Activated CD8-positive, alpha-beta T cell treated with anti-CD3 and anti-CD28 coated beads, Interleukin-2, amount 10 ng/mL, durations not matched to agents 7 days and 5 days (primary cell): ENCODE data around the gene NFIC. TPM values are rescaled to one million over a fixed set of nuclear protein-coding genes. Genes with fewer than 3 reads are reported as not detected.

Experiments used
- ATAC-seq: fragments of 150-1000 bp; cut with Tn5 transposase; one replicate; pipeline ENCODE4 v1.10.0; 2021; ENCODE audit warnings: moderate library complexity
- CTCF ChIA-PET: fragments of 350-600 bp; sonication (Branson Sonifier 250); formaldehyde crosslinking; loops from one replicate; lab custom pipeline; 2021; ENCODE audit warnings: antibody characterized with exemption; lab: Charles Lee
- POLR2A ChIA-PET: fragments of 350-600 bp; sonication (Branson Sonifier 250); formaldehyde crosslinking; loops from one replicate; lab custom pipeline; 2021; ENCODE audit warnings: antibody characterized with exemption; lab: Charles Lee
- DNase-seq: peaks from one replicate; pipeline ENCODE4 v3.0.0-alpha.2; 2020
- H3K27ac Mint-ChIP-seq: one replicate; pipeline ENCODE4 v1.8.0; 2021; ENCODE audit warnings: mild to moderate bottlenecking, mixed read lengths
- H3K27me3 Mint-ChIP-seq: one replicate; pipeline ENCODE4 v1.8.0; 2021; ENCODE audit warnings: low read depth, mixed read lengths
- H3K36me3 Mint-ChIP-seq: one replicate; pipeline ENCODE4 v1.8.0; 2021; ENCODE audit warnings: low read depth, mixed read lengths
- H3K4me1 Mint-ChIP-seq: one replicate; pipeline ENCODE4 v1.8.0; 2021; ENCODE audit warnings: low read depth, mixed read lengths
- H3K4me3 Mint-ChIP-seq: one replicate; pipeline ENCODE4 v1.8.0; 2021; ENCODE audit warnings: mild to moderate bottlenecking, mixed read lengths
- H3K9me3 Mint-ChIP-seq: one replicate; pipeline ENCODE4 v1.8.0; 2022; ENCODE audit warnings: mixed read lengths; ENCODE audit not compliant: insufficient read depth
- total RNA-seq, 2 experiments: library from RNA; stranded (reverse); gene quantifications; one replicate each; pipeline ENCODE4 v1.2.3, GENCODE V29; 2021

Gene NFIC
- total RNA-seq, 2 experiments from 2014 or later, result 13.4 to 14.0 TPM

DNA sequence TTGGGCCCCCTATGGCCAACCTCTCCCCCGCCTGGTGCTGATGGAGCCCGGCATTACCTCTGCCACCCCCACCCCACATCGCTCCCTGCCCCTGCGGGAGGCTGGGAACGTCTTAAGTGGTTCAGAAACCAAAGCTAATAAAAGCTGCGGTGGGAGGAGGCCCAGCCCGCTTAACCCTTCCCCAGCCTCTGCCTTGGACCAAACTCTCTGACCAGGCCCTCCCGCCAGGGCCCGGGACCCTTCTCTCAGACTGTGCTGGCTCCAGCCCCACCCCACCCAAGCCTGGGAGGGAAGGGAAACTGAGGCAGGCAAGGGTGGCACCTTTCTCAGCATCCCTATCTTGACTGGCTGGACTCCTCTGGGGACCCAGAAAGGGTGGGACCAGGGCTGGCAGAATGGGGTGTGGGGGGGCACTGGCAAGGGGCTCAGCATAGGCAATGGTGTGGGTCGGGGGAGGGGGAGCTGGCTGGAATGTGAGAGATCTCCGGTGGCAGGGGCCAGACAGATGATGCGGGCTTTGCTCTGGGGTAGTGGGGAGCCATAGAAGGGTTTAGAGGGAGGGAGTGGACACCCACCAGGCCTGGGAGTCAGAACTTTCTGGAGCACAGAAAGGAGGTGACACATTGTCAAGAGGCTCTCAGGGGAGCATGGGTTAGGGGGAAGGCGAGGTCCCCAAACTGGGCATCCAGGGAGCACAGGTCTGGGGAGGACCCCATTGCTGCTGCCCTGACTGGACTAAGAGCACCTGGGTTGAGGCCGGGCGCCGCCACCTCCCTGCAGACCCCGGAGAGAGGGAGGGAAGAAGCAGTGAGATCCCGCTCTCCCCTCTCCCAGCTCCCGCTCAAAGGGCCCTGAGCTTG is 92.1 kb downstream of the NFIC start:
- peaks cover 17% of the 10 kb centered on the region for H3K4me1 Mint-ChIP-seq
- DNase-seq (no peak), ATAC-seq (no peak)
- no peaks in the 10 kb centered on the region for H3K36me3 Mint-ChIP-seq
- H3K27ac Mint-ChIP-seq, result no peak overlapping the region
- H3K9me3 Mint-ChIP-seq, result no peaks in the 10 kb centered on the region
- ChIA-PET POLR2A (no interaction called here), CTCF (interaction anchor here (0.9 kb wide), 1 partner anchor 27 kb away, joined by 3 read pairs; no protein-coding TSS in a partner anchor)
- no peaks in the 10 kb centered on the region for H3K27me3 Mint-ChIP-seq
- H3K4me3 Mint-ChIP-seq, result no peak overlapping the region

DNA sequence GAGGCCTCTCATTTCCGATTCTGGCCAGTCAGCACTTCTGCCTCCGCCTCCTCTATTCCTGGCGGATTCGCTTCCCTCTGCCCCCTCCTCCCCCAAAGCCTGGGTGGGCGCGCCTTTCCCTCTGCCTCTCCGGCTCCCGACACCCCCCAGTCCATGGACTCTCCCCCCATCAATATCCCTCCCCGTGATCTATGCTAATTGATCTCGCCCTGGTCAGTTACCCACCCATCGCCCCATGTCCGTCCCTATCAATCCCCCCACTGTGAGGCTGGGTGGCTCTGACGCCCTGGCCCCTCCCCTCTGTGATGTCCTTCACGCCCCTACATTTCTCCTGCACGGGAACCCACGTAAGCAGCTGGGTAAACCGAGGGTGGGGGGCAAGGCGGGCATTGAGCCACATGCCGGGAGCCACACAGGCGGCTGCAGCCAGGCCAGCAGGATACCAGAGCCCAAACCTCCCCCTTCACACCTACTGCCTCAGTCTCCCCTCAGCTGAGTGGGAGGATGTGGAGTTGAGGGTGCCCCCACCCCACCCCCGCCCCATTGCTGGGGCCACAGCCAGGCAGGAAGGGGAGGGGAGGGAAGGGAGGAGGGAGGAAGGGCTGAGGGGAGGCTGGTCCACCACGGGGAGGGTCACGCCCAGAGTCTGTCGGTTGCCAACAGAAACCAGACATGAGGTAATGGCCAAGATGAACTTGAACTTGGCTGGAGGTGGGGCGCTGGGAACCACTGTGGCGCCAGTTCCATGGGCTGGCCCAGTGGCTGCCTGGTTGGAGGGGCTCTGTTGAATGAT is 92.9 kb downstream of the NFIC start:
- POLR2A ChIA-PET, result no interaction called here
- CTCF ChIA-PET, result interaction anchor here (0.9 kb wide), 1 partner anchor 26 kb away, joined by 3 read pairs; no protein-coding TSS in a partner anchor

DNA sequence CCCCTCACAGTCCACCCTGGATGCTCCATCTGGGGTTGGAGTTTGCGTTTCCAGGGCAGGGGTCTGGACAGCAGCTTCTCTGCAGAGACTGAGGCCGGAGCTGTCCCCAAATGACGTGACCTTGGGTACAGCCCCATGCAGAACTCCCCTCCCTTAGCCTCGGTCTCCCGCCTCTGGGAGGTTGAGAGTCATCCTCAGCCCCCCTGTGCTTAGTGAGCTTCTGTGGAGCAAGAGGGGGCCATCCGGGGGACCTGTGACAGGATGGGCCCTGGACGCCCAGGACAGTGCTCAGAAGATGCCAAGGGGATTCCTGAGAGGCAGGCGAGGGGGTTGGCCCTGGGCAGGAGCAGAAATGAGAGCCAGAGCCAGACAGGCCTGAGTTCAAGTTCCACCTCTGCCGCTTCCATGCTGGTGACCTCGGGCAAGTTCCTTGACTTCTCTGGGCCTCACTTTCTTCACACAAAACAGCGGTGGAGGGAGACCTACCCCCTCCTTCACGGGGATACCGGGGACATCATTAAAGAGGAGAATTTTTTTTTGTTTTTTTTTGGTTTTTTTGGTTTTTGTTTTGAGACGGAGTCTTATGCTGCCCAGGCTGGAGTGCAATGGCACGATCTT is 93.7 kb downstream of the NFIC start:
- H3K36me3 Mint-ChIP-seq, result no peaks in the 10 kb centered on the region
- no peak overlapping the region for H3K27ac Mint-ChIP-seq
- ChIA-PET CTCF (no interaction called here), POLR2A (no interaction called here)
- no peaks in the 10 kb centered on the region for H3K27me3 Mint-ChIP-seq
- no peaks in the 10 kb centered on the region for H3K9me3 Mint-ChIP-seq
- no peak overlapping the region for H3K4me3 Mint-ChIP-seq
- no peak for DNase-seq
- peaks cover 17% of the 10 kb centered on the region for H3K4me1 Mint-ChIP-seq
- ATAC-seq, result no peak

More for the DNA sequence above, 92.9 kb downstream of the NFIC start:
- Mint-ChIP-seq H3K27ac (no peak overlapping the region), H3K9me3 (no peaks in the 10 kb centered on the region), H3K4me1 (peaks cover 17% of the 10 kb centered on the region), H3K27me3 (no peaks in the 10 kb centered on the region), H3K4me3 (no peak overlapping the region), H3K36me3 (no peaks in the 10 kb centered on the region)
- DNase-seq (peak; percentile 33), ATAC-seq (peak; percentile 40)

DNA sequence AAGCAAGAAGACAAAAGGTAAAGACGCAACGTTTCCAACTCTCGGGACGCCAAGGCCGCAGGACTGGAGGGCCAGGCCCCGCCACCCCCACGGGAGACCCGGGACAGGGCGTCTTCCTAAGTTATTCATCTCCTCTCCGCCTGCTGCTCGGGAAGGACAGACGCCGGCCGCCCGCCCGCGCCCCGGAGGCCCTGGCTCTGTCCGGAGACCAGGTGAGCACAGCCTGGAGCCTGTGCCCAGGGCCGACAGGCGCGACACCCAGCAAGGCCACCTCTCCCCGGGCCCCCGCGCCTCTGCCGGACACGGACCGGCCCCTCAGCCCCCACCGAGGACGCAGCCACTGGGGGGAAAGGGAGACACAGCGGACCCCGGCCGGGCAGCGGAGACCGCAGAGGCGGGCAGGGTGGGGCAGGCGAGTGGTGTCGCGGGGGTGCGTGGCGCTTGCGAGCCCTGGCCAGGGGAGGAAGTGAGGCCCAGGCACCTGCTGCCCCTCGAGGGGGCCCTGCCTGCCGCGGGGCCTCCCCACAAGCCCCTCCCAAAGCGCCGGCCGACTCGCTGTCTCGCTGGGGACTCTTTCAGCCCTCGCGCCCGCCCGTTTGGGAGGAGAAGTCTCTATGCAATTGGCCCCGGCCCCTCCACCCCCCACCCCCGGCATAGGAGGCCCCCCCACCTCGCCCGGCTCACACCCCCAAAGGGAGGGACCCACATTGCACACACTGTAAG is 96.8 kb downstream of the NFIC start:
- CTCF ChIA-PET, result interaction anchor here (1.7 kb wide), 1 partner anchor 10 kb away, joined by 4 read pairs; no protein-coding TSS in a partner anchor
- ATAC-seq, result no peak
- no peaks in the 10 kb centered on the region for H3K27me3 Mint-ChIP-seq

DNA sequence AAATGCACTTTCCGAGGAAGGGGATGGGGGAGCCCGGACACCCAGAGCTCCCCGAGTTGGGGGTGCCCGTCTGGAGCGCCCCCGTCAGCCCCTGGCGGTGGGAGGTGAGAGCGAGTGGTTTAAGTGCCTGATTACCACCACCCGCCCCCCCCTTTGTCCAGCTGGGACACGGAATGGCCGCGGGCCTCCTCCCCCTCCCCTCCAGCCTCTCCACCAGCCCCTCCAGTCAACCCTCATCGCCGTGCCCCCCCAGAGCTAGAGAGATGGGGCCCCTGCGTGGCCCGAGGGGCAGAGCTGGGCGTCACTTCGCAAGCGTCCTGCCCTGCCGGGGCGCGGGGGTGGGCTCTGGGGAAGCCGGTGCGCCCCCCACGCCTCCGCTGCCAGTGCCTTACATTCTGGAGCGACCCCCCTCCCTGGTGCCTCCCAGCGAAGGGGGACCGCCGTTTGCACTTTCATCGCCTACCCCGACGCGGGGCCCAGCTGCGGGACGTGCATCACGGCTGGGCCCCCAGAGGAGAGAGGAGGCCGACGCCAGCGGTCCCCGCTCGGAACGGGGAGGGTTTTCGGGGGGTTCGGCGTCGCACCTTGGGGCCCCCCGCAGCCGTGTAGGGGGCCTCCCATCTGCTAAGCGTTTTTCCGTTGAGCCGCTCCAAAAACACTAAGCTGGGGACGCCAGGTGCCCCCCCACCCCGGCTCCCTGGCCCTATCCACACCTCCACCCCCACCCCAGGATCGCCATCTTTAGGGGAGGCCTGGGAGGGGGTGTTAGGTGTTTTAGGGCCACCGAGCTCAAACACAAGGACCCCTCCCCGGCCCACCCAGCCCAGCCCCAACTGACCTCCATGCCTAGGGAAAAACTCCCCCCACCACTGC is 97.6 kb downstream of the NFIC start:
- Mint-ChIP-seq H3K27ac (no peak overlapping the region), H3K27me3 (no peaks in the 10 kb centered on the region), H3K4me1 (peaks cover 12% of the 10 kb centered on the region), H3K4me3 (no peak overlapping the region), H3K9me3 (no peaks in the 10 kb centered on the region), H3K36me3 (no peaks in the 10 kb centered on the region)
- ChIA-PET POLR2A (no interaction called here), CTCF (interaction anchor here (1.7 kb wide), 1 partner anchor 9 kb away, joined by 4 read pairs; no protein-coding TSS in a partner anchor)
- DNase-seq, result no peak
- no peak for ATAC-seq

More for the DNA sequence above, 96.8 kb downstream of the NFIC start:
- H3K9me3 Mint-ChIP-seq, result no peaks in the 10 kb centered on the region
- no peak overlapping the region for H3K4me3 Mint-ChIP-seq
- POLR2A ChIA-PET, result no interaction called here
- no peaks in the 10 kb centered on the region for H3K36me3 Mint-ChIP-seq
- DNase-seq, result no peak
- peaks cover 17% of the 10 kb centered on the region for H3K4me1 Mint-ChIP-seq
- H3K27ac Mint-ChIP-seq, result no peak overlapping the region

DNA sequence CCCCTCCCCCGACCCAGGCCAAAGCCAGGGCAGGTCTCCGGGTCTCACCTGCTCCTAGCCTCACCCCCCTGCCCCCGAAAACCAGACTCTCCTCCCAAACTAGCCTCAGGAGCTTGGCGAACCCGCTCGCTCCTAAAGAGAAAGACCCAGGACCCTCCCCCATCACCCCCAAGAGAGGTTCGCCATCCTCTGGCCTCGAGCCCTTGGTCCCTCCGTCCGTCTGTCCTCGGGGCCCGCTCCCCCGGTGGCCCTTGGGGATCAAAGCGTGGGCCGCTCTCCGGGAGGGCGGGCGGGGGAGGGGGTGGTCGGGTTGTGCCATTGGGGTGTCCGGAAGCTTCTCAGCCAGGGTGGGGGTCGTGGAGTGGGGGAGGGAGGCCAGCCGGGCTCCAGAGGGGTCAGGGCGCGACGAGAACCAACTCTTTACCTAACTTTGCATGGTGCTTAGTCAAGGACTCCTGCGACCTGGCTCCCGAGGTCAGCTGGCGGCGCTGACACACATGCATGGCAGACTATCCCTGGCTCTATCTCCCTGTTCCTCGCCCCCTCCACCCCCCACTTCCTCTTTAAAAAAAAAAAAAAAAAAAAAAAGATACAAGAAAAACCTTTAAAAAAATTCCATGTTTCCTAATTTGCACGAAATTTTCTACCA is 98.3 kb downstream of the NFIC start:
- CTCF ChIA-PET, result interaction anchor here (1.7 kb wide), 1 partner anchor 8 kb away, joined by 4 read pairs; no protein-coding TSS in a partner anchor
- Mint-ChIP-seq H3K9me3 (no peaks in the 10 kb centered on the region), H3K27ac (no peak overlapping the region), H3K4me1 (peaks cover 6% of the 10 kb centered on the region), H3K27me3 (no peaks in the 10 kb centered on the region), H3K36me3 (no peaks in the 10 kb centered on the region), H3K4me3 (no peak overlapping the region)
- POLR2A ChIA-PET, result interaction anchor here (0.6 kb wide), 1 partner anchor 487 kb away, joined by 3 read pairs; no protein-coding TSS in a partner anchor
- ATAC-seq (no peak), DNase-seq (no peak)

DNA sequence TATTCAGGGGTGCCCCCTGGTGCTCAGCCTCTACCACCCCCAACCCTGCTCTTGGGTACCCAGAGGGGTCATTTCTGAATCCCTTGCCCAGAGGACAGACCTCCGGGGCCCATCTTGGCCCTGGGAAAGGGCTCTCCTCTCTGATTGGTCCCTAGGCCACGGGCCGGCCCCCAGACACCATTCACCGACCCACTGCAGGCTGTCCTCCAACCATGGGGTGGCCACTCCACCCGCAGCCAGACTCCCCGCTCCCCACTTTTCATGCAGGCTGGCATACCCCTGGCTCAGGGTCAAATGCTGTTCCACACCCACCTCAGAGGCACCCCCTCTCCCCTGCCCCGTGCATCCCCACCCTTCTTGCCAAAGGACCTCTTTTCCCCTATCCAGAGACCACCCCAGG is 99.2 kb downstream of the NFIC start:
- no peaks in the 10 kb centered on the region for H3K4me1 Mint-ChIP-seq
- no peak overlapping the region for H3K27ac Mint-ChIP-seq
- no peaks in the 10 kb centered on the region for H3K27me3 Mint-ChIP-seq
- no peak for ATAC-seq
- no peaks in the 10 kb centered on the region for H3K9me3 Mint-ChIP-seq
- DNase-seq, result no peak
- CTCF ChIA-PET, result no interaction called here
- POLR2A ChIA-PET, result interaction anchor here (0.6 kb wide), 1 partner anchor 488 kb away, joined by 3 read pairs; no protein-coding TSS in a partner anchor
- no peaks in the 10 kb centered on the region for H3K36me3 Mint-ChIP-seq
- H3K4me3 Mint-ChIP-seq, result no peak overlapping the region

DNA sequence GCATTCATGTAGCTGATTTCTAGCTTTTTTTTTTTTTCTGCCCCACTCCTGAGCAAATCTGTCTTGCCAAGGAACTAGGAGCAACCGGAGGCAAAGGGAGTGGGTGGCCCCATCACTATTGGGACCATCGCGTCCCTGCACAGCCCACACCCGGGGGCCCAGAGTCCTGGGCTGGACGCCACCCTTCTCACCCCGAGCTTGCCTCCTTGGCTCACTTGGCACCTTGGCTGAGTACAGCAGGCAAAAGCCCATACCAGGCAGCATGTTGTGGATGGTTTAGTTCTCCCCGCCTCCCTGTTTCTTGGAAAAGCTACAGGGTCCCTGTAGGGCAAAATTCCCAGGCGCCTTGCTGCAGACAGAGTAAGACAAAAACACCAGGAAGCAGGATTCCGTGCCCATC is 100.3 kb downstream of the NFIC start:
- no peak for ATAC-seq
- Mint-ChIP-seq H3K27me3 (no peaks in the 10 kb centered on the region), H3K4me1 (no peaks in the 10 kb centered on the region), H3K36me3 (no peaks in the 10 kb centered on the region), H3K27ac (no peak overlapping the region), H3K4me3 (no peak overlapping the region), H3K9me3 (no peaks in the 10 kb centered on the region)
- ChIA-PET POLR2A (no interaction called here), CTCF (no interaction called here)
- DNase-seq, result no peak

DNA sequence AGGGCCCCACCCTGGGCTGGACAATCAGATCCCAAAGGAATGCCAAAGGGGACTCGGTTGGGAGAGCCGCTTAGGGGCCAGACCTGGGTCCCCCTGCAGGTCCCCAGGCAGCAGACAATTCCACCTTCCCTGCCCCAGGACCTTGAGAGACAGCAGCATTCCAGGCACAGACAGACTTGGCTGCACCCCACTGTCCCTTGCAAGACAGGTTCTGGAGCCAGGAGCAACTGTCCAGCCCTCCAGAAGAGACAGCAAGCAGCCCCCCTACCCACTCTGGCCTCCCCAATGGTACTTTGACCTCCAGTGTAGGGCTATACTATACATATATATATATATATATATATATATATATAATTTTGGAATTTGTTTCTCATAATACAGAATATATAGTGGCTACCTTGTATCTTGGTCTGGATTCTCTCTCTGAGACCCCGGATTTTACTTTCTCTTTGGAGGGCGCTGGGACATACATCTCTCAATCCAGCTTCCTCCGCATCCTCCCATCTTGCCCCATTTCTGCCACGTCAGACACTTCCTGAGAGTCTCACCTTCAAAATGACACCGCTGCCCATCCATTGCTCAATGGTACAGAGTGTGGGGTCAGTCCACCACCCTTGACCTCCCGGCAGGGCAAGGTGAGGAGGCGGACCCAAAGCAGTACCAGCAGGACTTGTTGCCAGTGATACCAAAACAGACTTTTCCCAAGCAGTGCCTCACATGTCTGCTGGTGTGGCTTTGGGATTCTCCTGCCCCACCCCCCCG is 101.2 kb downstream of the NFIC start:
- Mint-ChIP-seq H3K27me3 (no peaks in the 10 kb centered on the region), H3K4me1 (no peaks in the 10 kb centered on the region), H3K36me3 (no peaks in the 10 kb centered on the region), H3K9me3 (no peaks in the 10 kb centered on the region), H3K4me3 (no peak overlapping the region), H3K27ac (no peak overlapping the region)
- ChIA-PET CTCF (no interaction called here), POLR2A (no interaction called here)
- ATAC-seq, result no peak
- no peak for DNase-seq

DNA sequence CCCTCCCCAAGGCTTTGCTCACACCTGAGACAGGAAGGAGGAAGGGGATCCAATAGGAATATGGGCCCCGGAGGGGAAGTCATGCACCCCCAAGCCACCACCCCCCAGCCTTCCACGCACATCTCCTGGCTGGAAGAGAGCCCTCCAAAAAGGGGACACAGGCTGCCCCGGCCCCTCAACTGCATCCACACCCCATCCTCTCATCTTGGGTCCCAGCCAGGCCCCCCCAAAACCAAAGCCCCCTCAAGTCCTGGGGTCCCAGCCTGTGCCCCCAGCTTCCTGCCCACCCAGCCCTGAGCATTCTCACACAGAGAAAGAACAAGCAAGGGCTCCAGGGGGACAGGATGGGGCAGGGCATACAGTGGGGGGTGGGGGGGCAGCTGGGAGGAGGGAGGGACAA is 101.8 kb downstream of the NFIC start:
- Mint-ChIP-seq H3K27me3 (no peaks in the 10 kb centered on the region), H3K9me3 (no peaks in the 10 kb centered on the region), H3K27ac (no peak overlapping the region), H3K4me1 (no peaks in the 10 kb centered on the region), H3K36me3 (no peaks in the 10 kb centered on the region), H3K4me3 (no peak overlapping the region)
- ATAC-seq (no peak), DNase-seq (no peak)
- ChIA-PET POLR2A (no interaction called here), CTCF (no interaction called here)
